ENCODE results near the gene NXPE3. TPM values are rescaled to one million over a fixed set of nuclear protein-coding genes. Genes with fewer than 3 reads are reported as not detected.
A peak's percentile ranks its signal among the peaks of the same experiment; 100 is the strongest.

The NXPE3 gene
- total RNA-seq, 3 donors from 2014 or later = 7.7 to 21.6 (median 17.0) TPM

DNA sequence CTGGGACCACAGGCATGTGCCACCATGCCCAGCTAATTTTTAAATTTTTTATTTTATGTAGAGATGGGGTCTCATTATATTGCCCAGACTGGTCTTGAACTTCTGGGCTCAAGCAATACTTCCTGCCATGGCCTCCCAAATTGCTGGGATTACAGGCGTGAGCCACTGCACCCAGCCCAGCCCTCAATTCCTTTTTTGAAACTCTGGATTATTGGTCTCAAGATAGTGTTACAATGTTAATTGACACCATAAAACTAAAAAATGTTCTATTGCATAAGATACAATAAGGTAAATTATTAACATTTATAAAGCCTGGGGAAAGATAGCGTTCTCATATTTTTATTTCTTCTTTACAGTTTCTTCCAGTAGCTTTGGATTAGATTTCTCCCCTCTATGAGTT lies 66.4 kb downstream of the NXPE3 start:
- no peaks in the 10 kb centered on the region for H3K27me3 ChIP-seq
- no peak overlapping the region for H3K27ac ChIP-seq
- intact Hi-C loops (cut with DNase I; ENCODE audit: low total_unique reads) = no loop called here
- no peaks in the 10 kb centered on the region for H3K36me3 ChIP-seq
- no peaks in the 10 kb centered on the region for H3K4me1 ChIP-seq
- no peak overlapping the region for H3K4me3 ChIP-seq
- no peak for TF ChIP-seq POLR2A (IDR thresholded peaks at IDR 0.05)
- TF ChIP-seq, protein P1, sequence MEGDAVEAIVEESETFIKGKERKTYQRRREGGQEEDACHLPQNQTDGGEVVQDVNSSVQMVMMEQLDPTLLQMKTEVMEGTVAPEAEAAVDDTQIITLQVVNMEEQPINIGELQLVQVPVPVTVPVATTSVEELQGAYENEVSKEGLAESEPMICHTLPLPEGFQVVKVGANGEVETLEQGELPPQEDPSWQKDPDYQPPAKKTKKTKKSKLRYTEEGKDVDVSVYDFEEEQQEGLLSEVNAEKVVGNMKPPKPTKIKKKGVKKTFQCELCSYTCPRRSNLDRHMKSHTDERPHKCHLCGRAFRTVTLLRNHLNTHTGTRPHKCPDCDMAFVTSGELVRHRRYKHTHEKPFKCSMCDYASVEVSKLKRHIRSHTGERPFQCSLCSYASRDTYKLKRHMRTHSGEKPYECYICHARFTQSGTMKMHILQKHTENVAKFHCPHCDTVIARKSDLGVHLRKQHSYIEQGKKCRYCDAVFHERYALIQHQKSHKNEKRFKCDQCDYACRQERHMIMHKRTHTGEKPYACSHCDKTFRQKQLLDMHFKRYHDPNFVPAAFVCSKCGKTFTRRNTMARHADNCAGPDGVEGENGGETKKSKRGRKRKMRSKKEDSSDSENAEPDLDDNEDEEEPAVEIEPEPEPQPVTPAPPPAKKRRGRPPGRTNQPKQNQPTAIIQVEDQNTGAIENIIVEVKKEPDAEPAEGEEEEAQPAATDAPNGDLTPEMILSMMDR (IDR thresholded peaks at IDR 0.05) = no peak
- no peaks in the 10 kb centered on the region for H3K9me3 ChIP-seq
- no peak for DNase-seq (ENCODE audit: low spot score in 2 of 2)

DNA sequence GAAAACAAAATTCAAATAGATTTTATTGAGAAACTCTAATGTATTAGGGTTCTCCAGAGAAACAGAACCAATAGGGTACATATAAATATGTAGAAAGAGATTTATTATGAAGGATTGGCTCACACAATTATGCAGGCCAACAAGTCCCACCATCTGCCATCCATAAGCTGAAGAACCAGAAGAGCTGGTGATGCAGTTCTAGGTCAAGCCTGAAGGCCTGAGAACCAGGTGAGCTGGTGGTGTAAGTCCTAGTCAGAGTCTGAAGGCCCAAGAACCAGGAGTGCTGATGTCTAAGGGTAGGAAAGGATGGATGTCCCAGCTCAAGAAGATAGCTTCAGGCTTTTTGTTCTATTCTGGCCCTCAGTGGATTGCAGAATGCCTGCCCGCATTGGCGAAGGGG lies 67.7 kb downstream of the NXPE3 start:
- Histone ChIP-seq H3K9me3 (no peaks in the 10 kb centered on the region), H3K36me3 (no peaks in the 10 kb centered on the region), H3K4me1 (no peaks in the 10 kb centered on the region), H3K4me3 (no peak overlapping the region), H3K27ac (peak overlapping the region; percentile 21 to 96), H3K27me3 (no peaks in the 10 kb centered on the region)
- no peak for DNase-seq (ENCODE audit: low spot score in 2 of 2)
- TF ChIP-seq POLR2AphosphoS5 (IDR thresholded peaks at IDR 0.05) = no peak
- TF ChIP-seq, protein P1 (IDR thresholded peaks at IDR 0.05) = no peak
- TF ChIP-seq POLR2A (IDR thresholded peaks at IDR 0.05) = no peak
- intact Hi-C loops (cut with DNase I; ENCODE audit: low total_unique reads) = no loop called here

DNA sequence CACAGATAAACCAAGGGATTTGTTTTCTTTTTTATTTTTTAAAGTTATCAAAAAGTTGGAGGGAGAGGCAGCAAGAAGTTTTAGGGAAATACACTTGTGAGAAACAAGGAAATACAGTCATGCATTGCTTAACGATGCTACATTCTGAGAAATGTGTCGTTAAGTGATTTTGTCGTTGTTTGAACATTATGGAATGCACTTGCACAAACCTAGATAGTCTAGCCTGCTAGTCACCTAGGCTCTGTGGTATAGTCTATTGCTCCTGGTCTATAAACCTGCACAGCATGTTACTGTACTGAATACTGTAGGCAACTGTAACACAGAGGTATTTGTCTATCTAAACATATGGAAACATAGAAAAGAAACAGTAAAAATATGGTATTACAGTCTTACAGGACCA lies 68.3 kb downstream of the NXPE3 start:
- DNase-seq (ENCODE audit: low spot score in 2 of 2) = no peak
- H3K9me3 ChIP-seq = no peaks in the 10 kb centered on the region
- TF ChIP-seq, protein P1 (IDR thresholded peaks at IDR 0.05) = no peak
- no peak for TF ChIP-seq POLR2AphosphoS5 (IDR thresholded peaks at IDR 0.05)
- no peak for TF ChIP-seq POLR2A (IDR thresholded peaks at IDR 0.05)
- no peaks in the 10 kb centered on the region for H3K27me3 ChIP-seq
- H3K4me1 ChIP-seq = no peaks in the 10 kb centered on the region
- peak overlapping the region; percentile 96 to 98 for H3K27ac ChIP-seq
- H3K36me3 ChIP-seq = no peaks in the 10 kb centered on the region
- H3K4me3 ChIP-seq = no peak overlapping the region
- intact Hi-C loops (cut with DNase I; ENCODE audit: low total_unique reads) = no loop called here

DNA sequence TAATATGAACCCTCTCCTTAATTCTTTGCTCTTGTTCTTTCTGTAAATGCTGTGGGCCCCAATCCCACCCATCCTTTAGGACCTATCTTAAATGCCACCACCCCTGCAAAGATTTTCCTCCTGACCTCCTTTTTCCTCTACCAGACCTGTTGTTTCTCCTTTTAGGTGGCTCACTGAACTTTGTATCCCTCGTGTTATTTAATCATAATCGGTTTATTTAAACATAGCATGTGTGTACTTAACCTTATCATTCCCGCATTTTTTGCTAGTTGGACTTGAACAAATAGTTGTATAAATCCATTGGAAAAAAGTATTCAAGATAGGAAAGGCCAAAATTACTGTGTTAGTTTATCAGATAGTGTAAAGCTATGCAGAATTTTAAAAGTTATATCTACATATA lies 69.3 kb downstream of the NXPE3 start:
- intact Hi-C loops (cut with DNase I; ENCODE audit: low total_unique reads) = no loop called here
- H3K27ac ChIP-seq = peak overlapping the region; percentile 96 to 98
- no peak for TF ChIP-seq POLR2A (IDR thresholded peaks at IDR 0.05)

DNA sequence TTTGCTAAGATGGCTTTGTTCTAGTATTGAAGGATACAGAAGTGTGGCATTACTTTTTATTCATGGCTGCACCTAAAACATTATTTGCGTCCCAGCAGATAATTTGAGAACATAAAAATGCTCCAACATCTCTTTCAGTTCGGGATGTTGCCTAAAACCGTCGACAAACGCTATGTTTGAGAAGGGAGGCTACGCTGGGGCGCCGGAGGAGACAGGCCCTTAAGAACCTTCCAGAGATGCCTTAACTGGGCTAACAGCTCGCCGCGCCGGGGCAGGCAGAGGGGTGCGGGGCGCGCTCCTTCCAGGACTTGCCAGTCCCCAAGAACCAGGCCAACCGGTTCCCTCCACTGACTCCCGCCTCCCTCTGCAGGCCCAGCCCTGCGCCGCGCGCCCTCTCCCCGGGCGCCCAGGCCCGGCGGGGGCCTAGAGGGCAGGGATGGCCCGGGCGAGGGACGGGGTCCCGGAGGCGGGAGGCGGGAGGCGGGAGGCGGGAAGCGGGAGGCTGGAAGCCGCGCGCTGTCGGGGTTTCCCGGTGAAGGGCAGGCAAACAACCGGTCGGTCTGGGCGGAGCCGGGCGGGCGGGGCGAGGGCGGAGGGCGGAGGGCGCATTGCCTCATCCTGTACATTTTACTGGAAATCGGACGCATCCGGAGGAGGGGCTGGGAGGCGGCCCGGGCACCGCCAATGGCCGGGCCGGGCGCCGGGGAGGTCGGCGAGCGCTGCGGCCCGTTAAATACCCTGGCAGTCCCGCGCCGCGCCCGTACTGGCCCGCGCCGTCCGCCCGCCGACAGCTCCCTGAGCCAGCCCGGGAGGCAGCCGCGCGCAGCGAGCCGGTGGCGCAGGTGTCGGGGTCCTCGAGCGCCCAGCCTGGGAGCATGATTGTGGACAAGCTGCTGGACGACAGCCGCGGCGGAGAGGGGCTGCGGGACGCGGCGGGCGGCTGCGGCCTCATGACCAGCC lies 70.0 kb downstream of the NXPE3 start, which contains the start of gene NFKBIZ:
TSS of gene NFKBIZ (plus strand) at position 761 of the 960 bp plus-strand sequence. CDS start at position 876, 115 bp downstream.
- H3K27ac ChIP-seq = peak within 1 kb of the TSS; percentile 96 to 98
- peak within 1 kb of the TSS; percentile 74 to 83 (median 79) for H3K4me3 ChIP-seq
- no peaks in the 10 kb centered on the region for H3K4me1 ChIP-seq
- intact Hi-C loops (cut with DNase I; ENCODE audit: low total_unique reads) = no loop called here
- DNase-seq (ENCODE audit: low spot score in 2 of 2) = peak; percentile 96
- H3K36me3 ChIP-seq = peaks cover 9% of the 10 kb centered on the region
- TF ChIP-seq POLR2AphosphoS5 (IDR thresholded peaks at IDR 0.05) (peak; percentile 85 to 97 (median 94)), POLR2A (IDR thresholded peaks at IDR 0.05) (peak; percentile 46)
- TF ChIP-seq, protein P1 (IDR thresholded peaks at IDR 0.05) = no peak
- no peaks in the 10 kb centered on the region for H3K9me3 ChIP-seq
- H3K27me3 ChIP-seq = no peaks in the 10 kb centered on the region

More for the DNA sequence above, 69.3 kb downstream of the NXPE3 start:
- H3K9me3 ChIP-seq = no peaks in the 10 kb centered on the region
- H3K4me3 ChIP-seq = peak overlapping the region; percentile 74 to 83 (median 79)
- peaks cover 2% of the 10 kb centered on the region for H3K36me3 ChIP-seq
- H3K4me1 ChIP-seq = no peaks in the 10 kb centered on the region
- no peak for DNase-seq (ENCODE audit: low spot score in 2 of 2)
- H3K27me3 ChIP-seq = no peaks in the 10 kb centered on the region
